Vagina (tissue), 2 donors: ENCODE data around the gene COL5A2. TPM values are rescaled to one million over a fixed set of nuclear protein-coding genes. Genes with fewer than 3 reads are reported as not detected.

Experiments used
- DNase-seq, 2 donors: peaks; one replicate each; pipeline ENCODE4 v3.0.0-alpha.2; 2017; ENCODE audit errors: extremely low spot score in 2 of 2
- H3K27ac ChIP-seq: fragments of 200-600 bp; sonication (generic); one replicate; pipeline ENCODE4 v1.5.1; 2019
- H3K27me3 ChIP-seq: fragments of 200-600 bp; sonication (generic); one replicate; pipeline ENCODE4 v1.5.1; 2019
- H3K36me3 ChIP-seq, 2 donors: fragments of 200-600 bp; sonication (generic); one replicate each; pipeline ENCODE4 v1.5.1; 2017 to 2019
- H3K4me1 ChIP-seq: fragments of 200-600 bp; sonication (generic); one replicate; pipeline ENCODE4 v1.5.1; 2019
- H3K4me3 ChIP-seq, 2 donors: fragments of 200-600 bp; sonication (generic); 1 replicate in 1 of 2; 2 replicates in 1 of 2; pipeline ENCODE4 v1.5.1; 2016 to 2019
- H3K9me3 ChIP-seq: fragments of 200-600 bp; sonication (generic); one replicate; pipeline ENCODE4 v1.5.1; 2019
- CTCF ChIP-seq, 3 experiments: fragments of 450-650 bp in 2 of 3; fragments of 200-600 bp in 1 of 3; sonication (generic) in 1 of 3; IDR thresholded peaks; one replicate each; pipeline ENCODE4 v1.5.1; 2017 to 2019; ENCODE audit warnings: antibody characterized with exemption in 3 of 3, mild to moderate bottlenecking in 2 of 3, moderate library complexity in 2 of 3
- POLR2A ChIP-seq, 2 donors: fragments of 450-650 bp; IDR thresholded peaks; one replicate each; pipeline ENCODE4 v1.6.1; 2017; ENCODE audit warnings: antibody characterized with exemption in 2 of 2, mild to moderate bottlenecking in 2 of 2, moderate library complexity in 2 of 2
- POLR2AphosphoS5 ChIP-seq, 2 donors: sonication (generic); formaldehyde crosslinking; IDR thresholded peaks; one replicate each; pipeline ENCODE4 v1.9.0; 2017; ENCODE audit warnings: antibody characterized with exemption in 2 of 2, mild to moderate bottlenecking in 2 of 2, low read depth in 1 of 2; ENCODE audit not compliant: insufficient read depth in 1 of 2
- intact Hi-C: fragments of 100-400 bp; cut with DNase I; formaldehyde crosslinking; loops from one replicate; pipeline ENCODE4 v1.15.1; 2023
- total RNA-seq: library from RNA; depleted of rRNA; stranded (reverse); fragments of >200 nt; gene quantifications from one replicate; pipeline ENCODE4 v1.2.3, GENCODE V29; 2016

Gene COL5A2
- total RNA-seq, 1 donor from 2014 or later = 33.1 TPM

- TF ChIP-seq POLR2A (IDR thresholded peaks at IDR 0.05) (no peak), POLR2AphosphoS5 (IDR thresholded peaks at IDR 0.05; ENCODE audit: insufficient read depth in 1 of 2, low read depth in 1 of 2) (no peak), CTCF (IDR thresholded peaks at IDR 0.05) (no peak)
- no peaks in the 10 kb centered on the region for H3K4me1 ChIP-seq
- H3K27ac ChIP-seq = no peak overlapping the region
- intact Hi-C loops = no loop called here
- no peak overlapping the region for H3K4me3 ChIP-seq
- no peaks in the 10 kb centered on the region for H3K9me3 ChIP-seq
- no peaks in the 10 kb centered on the region for H3K27me3 ChIP-seq
- peaks cover 0 to 19% of the 10 kb centered on the region in 2 donors for H3K36me3 ChIP-seq
- no peak for DNase-seq
Measured at GRCh38 chr2:189050165-189050712, 129.3 kb downstream of the COL5A2 start.

DNA sequence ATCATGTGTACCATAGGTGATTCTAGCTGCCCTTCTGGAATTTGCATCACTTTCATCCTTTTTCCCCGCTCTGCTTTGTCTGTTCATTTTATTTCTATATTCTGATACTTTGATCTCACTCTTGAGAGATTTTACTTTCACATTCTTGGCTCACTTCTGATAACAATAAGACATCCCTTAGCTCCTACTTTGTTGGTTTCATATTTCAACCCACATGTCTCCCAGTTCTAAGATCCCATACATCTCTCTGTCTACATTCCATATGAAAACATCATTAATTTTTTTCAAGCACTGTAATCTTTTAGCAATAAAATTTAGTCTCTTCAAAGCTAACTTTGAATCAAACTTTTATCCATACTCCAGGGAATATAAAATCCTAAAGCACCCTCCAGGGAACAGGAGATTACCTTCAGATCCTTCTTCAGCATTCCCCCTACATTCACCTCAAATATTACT is 129.8 kb downstream of the COL5A2 start:
- no peak for TF ChIP-seq CTCF (IDR thresholded peaks at IDR 0.05)
- no peak for TF ChIP-seq POLR2AphosphoS5 (IDR thresholded peaks at IDR 0.05; ENCODE audit: insufficient read depth in 1 of 2, low read depth in 1 of 2)
- TF ChIP-seq POLR2A (IDR thresholded peaks at IDR 0.05) = no peak
- no peak for DNase-seq
- intact Hi-C loops = no loop called here
- Histone ChIP-seq H3K27ac (no peak overlapping the region), H3K9me3 (no peaks in the 10 kb centered on the region), H3K27me3 (no peaks in the 10 kb centered on the region), H3K36me3 (peaks cover 0 to 19% of the 10 kb centered on the region in 2 donors), H3K4me1 (no peaks in the 10 kb centered on the region), H3K4me3 (no peak overlapping the region)

GRCh38 chr2:189048189-189048588 is 131.4 kb downstream of the COL5A2 start:
- Histone ChIP-seq H3K36me3 (peaks cover 0 to 18% of the 10 kb centered on the region in 2 donors), H3K4me3 (no peak overlapping the region), H3K9me3 (no peaks in the 10 kb centered on the region), H3K27me3 (no peaks in the 10 kb centered on the region), H3K27ac (no peak overlapping the region), H3K4me1 (no peaks in the 10 kb centered on the region)
- intact Hi-C loops = no loop called here
- no peak for TF ChIP-seq POLR2AphosphoS5 (IDR thresholded peaks at IDR 0.05; ENCODE audit: insufficient read depth in 1 of 2, low read depth in 1 of 2)
- TF ChIP-seq CTCF (IDR thresholded peaks at IDR 0.05) = no peak
- TF ChIP-seq POLR2A (IDR thresholded peaks at IDR 0.05) = no peak
- no peak for DNase-seq

GRCh38 chr2:189047171-189047888 is 132.2 kb downstream of the COL5A2 start:
- Histone ChIP-seq H3K27me3 (no peaks in the 10 kb centered on the region), H3K36me3 (peaks cover 0 to 19% of the 10 kb centered on the region in 2 donors), H3K27ac (no peak overlapping the region), H3K4me1 (no peaks in the 10 kb centered on the region), H3K4me3 (no peak overlapping the region), H3K9me3 (no peaks in the 10 kb centered on the region)
- no peak for DNase-seq
- intact Hi-C loops = no loop called here
- TF ChIP-seq POLR2A (IDR thresholded peaks at IDR 0.05) (no peak), POLR2AphosphoS5 (IDR thresholded peaks at IDR 0.05; ENCODE audit: insufficient read depth in 1 of 2, low read depth in 1 of 2) (no peak), CTCF (IDR thresholded peaks at IDR 0.05) (no peak)

DNA sequence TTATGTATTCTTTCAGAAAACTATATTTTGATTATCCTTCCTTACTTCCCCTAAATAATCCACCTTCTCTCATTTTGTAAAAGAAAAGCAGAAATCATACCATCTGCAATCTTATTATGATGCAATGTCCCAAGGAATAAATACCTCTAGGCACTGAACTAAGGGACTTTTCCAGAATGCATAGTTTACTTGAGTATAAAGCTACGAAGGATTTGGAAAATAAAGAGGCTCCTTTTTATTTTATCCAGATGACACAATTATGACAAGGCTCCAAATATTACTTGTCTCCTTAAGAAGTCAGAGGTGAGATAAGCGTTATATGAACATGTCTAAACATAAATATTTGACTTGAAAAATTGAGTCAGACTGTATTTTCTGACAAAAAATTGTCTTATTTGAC is 133.2 kb downstream of the COL5A2 start:
- TF ChIP-seq POLR2AphosphoS5 (IDR thresholded peaks at IDR 0.05; ENCODE audit: insufficient read depth in 1 of 2, low read depth in 1 of 2) (no peak), POLR2A (IDR thresholded peaks at IDR 0.05) (no peak), CTCF (IDR thresholded peaks at IDR 0.05) (no peak)
- intact Hi-C loops = no loop called here
- no peak overlapping the region for H3K27ac ChIP-seq

More for the DNA sequence above, 133.2 kb downstream of the COL5A2 start:
- H3K4me1 ChIP-seq = no peaks in the 10 kb centered on the region
- no peaks in the 10 kb centered on the region for H3K9me3 ChIP-seq
- H3K27me3 ChIP-seq = no peaks in the 10 kb centered on the region
- H3K36me3 ChIP-seq = peaks cover 0 to 23% of the 10 kb centered on the region in 2 donors
- DNase-seq = no peak
- H3K4me3 ChIP-seq = no peak overlapping the region
